Hepatocyte (in vitro differentiated cells): ENCODE data around the gene SLC12A7. TPM values are rescaled to one million over a fixed set of nuclear protein-coding genes. Genes with fewer than 3 reads are reported as not detected.

Experiments used
- DNase-seq: peaks from one replicate; pipeline ENCODE4 v3.0.0-alpha.2; 2016; ENCODE audit warnings: low spot score
- H2AFZ ChIP-seq: fragments of 200-600 bp; sonication (generic); 2 replicates; pipeline ENCODE4 v1.6.0; 2016; ENCODE audit warnings: antibody characterized with exemption, mild to moderate bottlenecking
- H3K27ac ChIP-seq: fragments of 200-600 bp; sonication (generic); 2 replicates; pipeline ENCODE4 v1.5.1; 2016; ENCODE audit warnings: mild to moderate bottlenecking
- H3K27me3 ChIP-seq: fragments of 200-600 bp; sonication (generic); 2 replicates; pipeline ENCODE4 v1.6.1; 2016
- H3K36me3 ChIP-seq: fragments of 200-600 bp; sonication (generic); replicated peaks from 2 replicates; pipeline ENCODE4 v1.5.1; 2016; ENCODE audit warnings: low read depth; ENCODE audit not compliant: insufficient read depth
- H3K4me1 ChIP-seq: fragments of 200-600 bp; sonication (generic); 2 replicates; pipeline ENCODE4 v1.5.1; 2016; ENCODE audit warnings: mild to moderate bottlenecking, moderate library complexity; ENCODE audit not compliant: insufficient read depth
- H3K4me2 ChIP-seq: fragments of 200-600 bp; sonication (generic); 2 replicates; pipeline ENCODE4 v1.6.0; 2016
- H3K4me3 ChIP-seq: fragments of 200-600 bp; sonication (generic); 2 replicates; pipeline ENCODE4 v1.5.1; 2016; ENCODE audit warnings: mild to moderate bottlenecking
- H3K79me2 ChIP-seq: fragments of 200-600 bp; sonication (generic); 2 replicates; pipeline ENCODE4 v1.6.0; 2017; ENCODE audit warnings: mild to moderate bottlenecking
- H3K9me2 ChIP-seq: fragments of 200-600 bp; sonication (generic); replicated peaks from 2 replicates; pipeline ENCODE4 v1.6.0; 2017; ENCODE audit warnings: mild to moderate bottlenecking; ENCODE audit not compliant: insufficient read depth
- H3K9me3 ChIP-seq: fragments of 200-600 bp; sonication (generic); 2 replicates; pipeline ENCODE4 v1.5.1; 2016; ENCODE audit warnings: low read depth, mild to moderate bottlenecking
- H4K20me1 ChIP-seq: fragments of 200-600 bp; sonication (generic); 2 replicates; pipeline ENCODE4 v1.6.0; 2016; ENCODE audit warnings: mild to moderate bottlenecking; ENCODE audit not compliant: insufficient read depth, poor library complexity, severe bottlenecking
- EZH2 ChIP-seq: fragments of 200-600 bp; sonication (generic); IDR thresholded peaks from 2 replicates; pipeline ENCODE4 v1.6.1; 2016; ENCODE audit warnings: antibody characterized with exemption, mild to moderate bottlenecking, borderline replicate concordance
- EZH2phosphoT487 ChIP-seq: fragments of 200-600 bp; sonication (generic); IDR thresholded peaks from one replicate; pipeline ENCODE4 v1.6.1; 2018; ENCODE audit warnings: antibody characterized with exemption, mild to moderate bottlenecking, low read depth, moderate library complexity; ENCODE audit not compliant: unreplicated experiment, severe bottlenecking
- WGBS: methylation state at CpG from one replicate; pipeline ENCODE4 v1.1.6; 2016; ENCODE audit warnings: low lambda C conversion rate; ENCODE audit errors: missing lambda C conversion rate; 5-methylcytosine and 5-hydroxymethylcytosine counted together
- polyA plus RNA-seq: library from polyadenylated mRNA; unstranded; fragments of >200 nt; fragmentation: Nextera tagmentation; extraction: Ambion mirVana; gene quantifications from 2 replicates; pipeline ENCODE4 v1.2.1, GENCODE V29; 2016
- total RNA-seq: library from RNA; depleted of rRNA; stranded (reverse); fragments of >200 nt; gene quantifications from 2 replicates; pipeline ENCODE4 v1.2.3, GENCODE V29; 2014
- TF ChIP-seq, protein P1 (sequence below): fragments of 200-600 bp; sonication (generic); IDR thresholded peaks from 2 replicates; pipeline ENCODE4 v1.5.1; 2016; ENCODE audit warnings: antibody characterized with exemption, mild to moderate bottlenecking; ENCODE audit not compliant: poor library complexity

Gene SLC12A7
- total and polyA plus RNA-seq, 2 experiments from 2014 or later: 30.2 to 34.3 TPM

DNA sequence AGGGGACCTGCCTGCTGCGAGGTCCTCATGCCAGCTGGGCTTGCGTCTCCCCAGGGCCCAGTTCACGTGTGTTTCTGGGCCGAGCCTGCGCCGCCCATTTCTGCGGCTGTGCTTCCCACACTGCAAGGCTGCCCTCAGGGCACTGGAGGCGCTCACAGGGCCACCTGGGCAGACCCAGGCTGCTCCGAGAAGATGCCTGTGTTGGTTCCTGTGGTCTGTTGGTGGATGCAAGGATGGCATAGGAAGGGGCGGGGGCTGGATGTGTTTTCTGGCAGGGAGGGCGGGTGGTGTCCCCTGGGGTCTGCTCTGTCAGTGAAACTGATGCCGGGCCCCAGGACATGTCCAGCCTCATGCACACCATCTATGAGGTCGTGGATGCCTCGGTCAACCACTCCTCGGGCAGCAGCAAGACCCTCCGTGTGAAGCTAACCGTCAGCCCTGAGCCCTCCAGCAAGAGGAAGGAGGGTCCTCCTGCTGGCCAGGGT is 77.4 kb downstream of the SLC12A7 start:
- Histone ChIP-seq H3K27me3 (no peaks in the 10 kb centered on the region), H2AFZ (no peak overlapping the region), H3K4me2 (no peak overlapping the region), H3K36me3 (no peaks in the 10 kb centered on the region), H3K27ac (no peak overlapping the region), H4K20me1 (no peaks in the 10 kb centered on the region), H3K4me3 (no peak overlapping the region), H3K9me3 (no peaks in the 10 kb centered on the region), H3K4me1 (peaks cover 5% of the 10 kb centered on the region), H3K9me2 (no peaks in the 10 kb centered on the region), H3K79me2 (no peaks in the 10 kb centered on the region)
- TF ChIP-seq, protein P1, sequence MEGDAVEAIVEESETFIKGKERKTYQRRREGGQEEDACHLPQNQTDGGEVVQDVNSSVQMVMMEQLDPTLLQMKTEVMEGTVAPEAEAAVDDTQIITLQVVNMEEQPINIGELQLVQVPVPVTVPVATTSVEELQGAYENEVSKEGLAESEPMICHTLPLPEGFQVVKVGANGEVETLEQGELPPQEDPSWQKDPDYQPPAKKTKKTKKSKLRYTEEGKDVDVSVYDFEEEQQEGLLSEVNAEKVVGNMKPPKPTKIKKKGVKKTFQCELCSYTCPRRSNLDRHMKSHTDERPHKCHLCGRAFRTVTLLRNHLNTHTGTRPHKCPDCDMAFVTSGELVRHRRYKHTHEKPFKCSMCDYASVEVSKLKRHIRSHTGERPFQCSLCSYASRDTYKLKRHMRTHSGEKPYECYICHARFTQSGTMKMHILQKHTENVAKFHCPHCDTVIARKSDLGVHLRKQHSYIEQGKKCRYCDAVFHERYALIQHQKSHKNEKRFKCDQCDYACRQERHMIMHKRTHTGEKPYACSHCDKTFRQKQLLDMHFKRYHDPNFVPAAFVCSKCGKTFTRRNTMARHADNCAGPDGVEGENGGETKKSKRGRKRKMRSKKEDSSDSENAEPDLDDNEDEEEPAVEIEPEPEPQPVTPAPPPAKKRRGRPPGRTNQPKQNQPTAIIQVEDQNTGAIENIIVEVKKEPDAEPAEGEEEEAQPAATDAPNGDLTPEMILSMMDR: no peak
- TF ChIP-seq EZH2 (no peak), EZH2phosphoT487 (no peak)
- 95% methylated on average over 14 of the region's 17 CpGs for WGBS
- DNase-seq: no peak

GRCh38 chr5:1033606-1034420 is 78.0 kb downstream of the SLC12A7 start:
- no peak overlapping the region for H3K4me3 ChIP-seq
- no peaks in the 10 kb centered on the region for H3K79me2 ChIP-seq
- no peaks in the 10 kb centered on the region for H4K20me1 ChIP-seq
- peaks cover 5% of the 10 kb centered on the region for H3K4me1 ChIP-seq
- WGBS: 93% methylated on average over 29 of the region's 29 CpGs
- no peaks in the 10 kb centered on the region for H3K27me3 ChIP-seq
- H3K9me2 ChIP-seq: no peaks in the 10 kb centered on the region
- H2AFZ ChIP-seq: no peak overlapping the region
- no peaks in the 10 kb centered on the region for H3K36me3 ChIP-seq
- no peak for DNase-seq
- no peaks in the 10 kb centered on the region for H3K9me3 ChIP-seq
- TF ChIP-seq EZH2 (no peak), EZH2phosphoT487 (no peak)
- TF ChIP-seq, protein P1: no peak
- no peak overlapping the region for H3K4me2 ChIP-seq
- no peak overlapping the region for H3K27ac ChIP-seq

- peaks cover 5% of the 10 kb centered on the region for H3K4me1 ChIP-seq
- no peaks in the 10 kb centered on the region for H3K9me3 ChIP-seq
- H3K79me2 ChIP-seq: no peaks in the 10 kb centered on the region
- H3K27ac ChIP-seq: no peak overlapping the region
- WGBS: 97% methylated on average over 21 of the region's 26 CpGs
- no peaks in the 10 kb centered on the region for H3K9me2 ChIP-seq
- H2AFZ ChIP-seq: no peak overlapping the region
- no peaks in the 10 kb centered on the region for H3K27me3 ChIP-seq
- H3K4me3 ChIP-seq: no peak overlapping the region
- TF ChIP-seq EZH2phosphoT487 (no peak), EZH2 (no peak)
- TF ChIP-seq, protein P1: no peak
- no peak for DNase-seq
- H3K4me2 ChIP-seq: no peak overlapping the region
- no peaks in the 10 kb centered on the region for H3K36me3 ChIP-seq
- no peaks in the 10 kb centered on the region for H4K20me1 ChIP-seq
Measured at GRCh38 chr5:1033178-1033577, 78.7 kb downstream of the SLC12A7 start.
